GM12874 (cell line): ENCODE data around the gene EDA.

Experiments used
- CTCF ChIP-seq: IDR thresholded peaks from 2 replicates; pipeline ENCODE4 v1.5.1; 2011; ENCODE audit warnings: low read depth, mild to moderate bottlenecking, control low read depth, low read length, moderate library complexity; ENCODE audit not compliant: insufficient read depth

Gene EDA

GRCh38 chrX:69613946-69614345, 2.0 kb upstream of the EDA start:
- TF ChIP-seq CTCF: no peak

- no peak for TF ChIP-seq CTCF
These were observed 1.0 kb upstream of the EDA start for GRCh38 chrX:69614886-69615285.

GRCh38 chrX:69615342-69615741, 571 bp upstream of the EDA start:
- no peak for TF ChIP-seq CTCF

- no peak for TF ChIP-seq CTCF
These were observed 717 bp downstream of the EDA start for GRCh38 chrX:69616457-69617203.

GRCh38 chrX:69618803-69619202, 2.9 kb downstream of the EDA start:
- TF ChIP-seq CTCF: no peak

- TF ChIP-seq CTCF: no peak
These were observed 10.2 kb downstream of the EDA start for GRCh38 chrX:69626129-69626528.

GRCh38 chrX:69627744-69628143, 11.8 kb downstream of the EDA start:
- TF ChIP-seq CTCF: no peak
